ENCODE data around the gene TRAPPC5.

The TRAPPC5 gene

GRCh38 chr19:7731615-7732014, 51.0 kb downstream of the TRAPPC5 start:
- DNase-seq (ENCODE audit: low read depth in 2 of 2): no peak

DNA sequence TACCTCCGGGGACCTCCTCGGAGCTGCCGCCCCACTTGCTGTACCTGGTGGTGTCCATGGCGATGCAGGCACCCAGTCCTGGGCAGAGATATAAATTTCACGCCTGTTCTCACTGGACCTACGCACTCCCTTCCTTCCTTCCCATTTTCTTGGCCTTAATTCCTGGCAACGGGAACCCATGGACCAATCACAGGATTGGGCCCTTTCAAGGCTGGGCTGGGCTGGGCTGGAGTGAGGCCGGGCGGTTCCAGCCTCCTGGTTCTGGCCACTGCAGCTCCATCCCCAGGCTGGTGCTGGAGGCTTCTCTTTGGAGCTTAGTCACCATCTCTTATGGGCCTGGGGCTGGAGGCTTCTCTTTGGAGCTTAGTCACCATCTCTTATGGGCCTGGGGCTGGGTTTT, 51.4 kb downstream of the TRAPPC5 start, which contains the start of gene CLEC4G:
Gene CLEC4G (minus strand): TSS at position 66 of the 400 bp plus-strand sequence. CDS start 8 bp downstream, at position 58.
- DNase-seq (ENCODE audit: low read depth in 2 of 2): no peak

GRCh38 chr19:7733376-7733775, 52.7 kb downstream of the TRAPPC5 start:
- no peak for DNase-seq (ENCODE audit: low read depth in 2 of 2)

DNA sequence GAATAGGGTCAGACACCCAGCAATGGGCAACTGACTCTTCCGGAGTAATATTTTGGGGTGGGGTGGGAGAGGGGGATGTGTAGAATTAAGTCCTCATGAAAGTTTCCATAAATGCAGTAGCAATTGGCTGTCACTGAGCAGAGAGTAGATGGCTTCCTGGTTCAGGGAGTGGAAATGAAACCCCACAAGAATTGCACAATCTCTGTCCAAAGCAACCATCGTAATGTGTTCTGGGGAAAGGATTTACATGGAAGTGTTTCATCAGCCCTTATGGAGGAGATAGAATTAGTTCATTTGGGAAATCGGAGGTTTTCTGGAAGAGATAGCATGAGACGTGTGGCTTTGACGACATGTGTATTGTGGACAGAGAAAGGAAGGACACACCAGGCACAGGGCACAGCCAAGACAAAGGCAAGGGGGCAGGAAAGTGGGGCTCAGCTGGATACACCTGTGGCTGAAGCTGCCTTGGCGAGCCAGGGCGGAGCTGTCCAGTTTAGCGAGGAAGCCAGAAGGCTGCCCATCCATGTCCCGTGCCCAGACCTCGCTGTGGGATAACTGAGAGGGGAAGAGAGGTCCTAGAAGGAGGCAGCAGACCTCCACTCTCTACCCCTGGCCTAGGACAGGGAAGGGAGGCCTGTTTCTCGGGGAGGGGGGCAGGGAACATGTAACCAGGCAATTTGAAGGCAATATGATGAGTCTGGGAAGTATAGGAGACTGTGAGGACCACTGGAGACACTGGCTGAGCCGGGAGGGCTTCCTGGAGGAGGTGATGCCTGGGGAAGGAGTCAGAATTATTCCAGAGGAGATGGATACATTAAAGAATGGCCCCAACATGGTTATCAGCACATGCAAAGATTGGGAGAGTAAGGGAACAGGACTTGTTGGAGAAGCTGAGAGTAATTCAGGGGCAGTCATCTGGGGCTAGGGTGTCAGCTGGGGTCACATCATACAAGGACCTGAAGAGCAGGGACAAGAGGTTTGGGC, 53.9 kb downstream of the TRAPPC5 start:
- no peak for DNase-seq (ENCODE audit: low read depth in 2 of 2)

- DNase-seq (ENCODE audit: low read depth in 2 of 2): no peak
These were observed 55.5 kb downstream of the TRAPPC5 start for GRCh38 chr19:7736148-7736547.

GRCh38 chr19:7737215-7737614, 56.6 kb downstream of the TRAPPC5 start:
- no peak for DNase-seq (ENCODE audit: low read depth in 2 of 2)
